Hepatocyte (in vitro differentiated cells): Measurements from ENCODE around the gene C1orf53.

ENCODE experiments used
- CTCF ChIP-seq: fragments of 200-600 bp; sonication (generic); IDR thresholded peaks from 2 replicates; pipeline ENCODE4 v1.5.1; 2016; ENCODE audit warnings: antibody characterized with exemption, mild to moderate bottlenecking; ENCODE audit not compliant: poor library complexity
- EZH2 ChIP-seq: fragments of 200-600 bp; sonication (generic); IDR thresholded peaks from 2 replicates; pipeline ENCODE4 v1.6.1; 2016; ENCODE audit warnings: antibody characterized with exemption, mild to moderate bottlenecking, borderline replicate concordance
- EZH2phosphoT487 ChIP-seq: fragments of 200-600 bp; sonication (generic); IDR thresholded peaks from one replicate; pipeline ENCODE4 v1.6.1; 2018; ENCODE audit warnings: antibody characterized with exemption, mild to moderate bottlenecking, low read depth, moderate library complexity; ENCODE audit not compliant: unreplicated experiment, severe bottlenecking

GRCh38 chr1:197903196-197903514, 725 bp downstream of the C1orf53 start:
- TF ChIP-seq CTCF (no peak), EZH2phosphoT487 (no peak), EZH2 (no peak)
